Ascending aorta (tissue), 2 donors: Measurements from ENCODE around the gene JMJD6. TPM values are rescaled to one million over a fixed set of nuclear protein-coding genes. Genes with fewer than 3 reads are reported as not detected.
"Not testable (repeated sequence)": the region's sequence is repeated elsewhere in the genome, so short reads cannot be mapped to it uniquely, and the experiment has no call there.

Experiments used
- DNase-seq, 2 donors: peaks; one replicate each; pipeline ENCODE4 v3.0.0-alpha.2; 2019; ENCODE audit warnings: low spot score in 2 of 2
- H3K27ac ChIP-seq, 2 donors: fragments of 200-600 bp; sonication (generic); one replicate each; pipeline ENCODE4 v1.5.1; 2016 to 2017; ENCODE audit warnings: mild to moderate bottlenecking in 1 of 2
- H3K27me3 ChIP-seq: fragments of 200-600 bp; sonication (generic); one replicate; pipeline ENCODE4 v1.5.1; 2017
- H3K36me3 ChIP-seq, 2 donors: fragments of 200-600 bp; sonication (generic); one replicate each; pipeline ENCODE4 v1.5.1; 2016
- H3K4me1 ChIP-seq, 2 donors: fragments of 200-600 bp; sonication (generic); one replicate each; pipeline ENCODE4 v1.5.1; 2016 to 2017; ENCODE audit warnings: mild to moderate bottlenecking in 1 of 2
- H3K4me3 ChIP-seq, 2 donors: fragments of 200-600 bp; sonication (generic); one replicate each; pipeline ENCODE4 v1.5.1; 2016 to 2017; ENCODE audit warnings: mild to moderate bottlenecking in 1 of 2
- H3K9me3 ChIP-seq, 2 donors: fragments of 200-600 bp; sonication (generic); one replicate each; pipeline ENCODE4 v1.5.1; 2016
- intact Hi-C: fragments of 100-400 bp; cut with DNase I; formaldehyde crosslinking; loops from one replicate; pipeline ENCODE4 v1.15.1; 2023
- total RNA-seq: library from RNA; depleted of rRNA; stranded (reverse); fragments of >200 nt; gene quantifications from one replicate; pipeline ENCODE4 v1.1.0, GENCODE V29; 2016
- TF ChIP-seq, protein P1 (sequence below), 3 experiments: fragments of 200-600 bp in 2 of 3; fragments of 450-650 bp in 1 of 3; sonication (generic) in 2 of 3; IDR thresholded peaks; one replicate each; pipeline ENCODE4 v1.5.1; 2016 to 2019; ENCODE audit warnings: antibody characterized with exemption in 3 of 3, mild to moderate bottlenecking in 1 of 3, moderate library complexity in 1 of 3

The JMJD6 gene
- total RNA-seq, 1 donor from 2014 or later: 29.4 TPM

DNA sequence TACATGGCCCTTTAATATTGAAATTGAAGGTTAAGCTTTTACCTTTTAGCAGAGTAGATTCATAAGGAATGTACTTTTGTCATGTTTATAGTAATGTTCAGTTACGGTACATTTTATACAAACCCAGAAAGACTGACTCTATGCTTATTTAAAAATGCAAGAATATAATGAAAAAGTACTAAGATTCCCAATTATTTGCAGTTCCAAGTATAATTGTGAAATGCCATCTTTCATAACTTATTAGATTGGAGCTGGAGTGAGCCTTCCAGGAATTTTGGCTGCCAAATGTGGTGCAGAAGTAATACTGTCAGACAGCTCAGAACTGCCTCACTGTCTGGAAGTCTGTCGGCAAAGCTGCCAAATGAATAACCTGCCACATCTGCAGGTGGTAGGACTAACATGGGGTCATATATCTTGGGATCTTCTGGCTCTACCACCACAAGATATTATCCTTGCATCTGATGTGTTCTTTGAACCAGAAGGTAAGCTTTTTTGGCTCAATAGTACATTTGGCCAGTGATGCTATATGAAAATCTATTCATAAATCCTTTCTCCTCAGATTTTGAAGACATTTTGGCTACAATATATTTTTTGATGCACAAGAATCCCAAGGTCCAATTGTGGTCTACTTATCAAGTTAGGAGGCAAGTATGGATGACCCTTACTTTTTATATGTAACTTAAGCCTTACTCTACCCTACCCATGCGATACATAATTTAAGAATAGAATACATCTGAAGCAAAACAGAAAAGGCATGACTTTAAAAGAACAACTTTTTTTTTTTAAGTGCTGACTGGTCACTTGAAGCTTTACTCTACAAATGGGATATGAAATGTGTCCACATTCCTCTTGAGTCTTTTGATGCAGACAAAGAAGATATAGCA lies 6.6 kb upstream of the JMJD6 start:
- H3K9me3 ChIP-seq: no peaks in the 10 kb centered on the region
- no peak overlapping the region for H3K4me3 ChIP-seq
- peaks cover 4 to 32% of the 10 kb centered on the region in 2 donors for H3K4me1 ChIP-seq
- TF ChIP-seq, protein P1, sequence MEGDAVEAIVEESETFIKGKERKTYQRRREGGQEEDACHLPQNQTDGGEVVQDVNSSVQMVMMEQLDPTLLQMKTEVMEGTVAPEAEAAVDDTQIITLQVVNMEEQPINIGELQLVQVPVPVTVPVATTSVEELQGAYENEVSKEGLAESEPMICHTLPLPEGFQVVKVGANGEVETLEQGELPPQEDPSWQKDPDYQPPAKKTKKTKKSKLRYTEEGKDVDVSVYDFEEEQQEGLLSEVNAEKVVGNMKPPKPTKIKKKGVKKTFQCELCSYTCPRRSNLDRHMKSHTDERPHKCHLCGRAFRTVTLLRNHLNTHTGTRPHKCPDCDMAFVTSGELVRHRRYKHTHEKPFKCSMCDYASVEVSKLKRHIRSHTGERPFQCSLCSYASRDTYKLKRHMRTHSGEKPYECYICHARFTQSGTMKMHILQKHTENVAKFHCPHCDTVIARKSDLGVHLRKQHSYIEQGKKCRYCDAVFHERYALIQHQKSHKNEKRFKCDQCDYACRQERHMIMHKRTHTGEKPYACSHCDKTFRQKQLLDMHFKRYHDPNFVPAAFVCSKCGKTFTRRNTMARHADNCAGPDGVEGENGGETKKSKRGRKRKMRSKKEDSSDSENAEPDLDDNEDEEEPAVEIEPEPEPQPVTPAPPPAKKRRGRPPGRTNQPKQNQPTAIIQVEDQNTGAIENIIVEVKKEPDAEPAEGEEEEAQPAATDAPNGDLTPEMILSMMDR (IDR thresholded peaks at IDR 0.05): no peak
- H3K36me3 ChIP-seq: peaks cover 29 to 57% of the 10 kb centered on the region in 2 donors
- intact Hi-C loops: loop anchor here (10.0 kb wide), 1 partner anchor 672 kb away; no protein-coding TSS in a partner anchor
- no peak for DNase-seq
- H3K27me3 ChIP-seq: no peaks in the 10 kb centered on the region
- H3K27ac ChIP-seq: peak overlapping the region in 1 of 2 donors; percentile 28

DNA sequence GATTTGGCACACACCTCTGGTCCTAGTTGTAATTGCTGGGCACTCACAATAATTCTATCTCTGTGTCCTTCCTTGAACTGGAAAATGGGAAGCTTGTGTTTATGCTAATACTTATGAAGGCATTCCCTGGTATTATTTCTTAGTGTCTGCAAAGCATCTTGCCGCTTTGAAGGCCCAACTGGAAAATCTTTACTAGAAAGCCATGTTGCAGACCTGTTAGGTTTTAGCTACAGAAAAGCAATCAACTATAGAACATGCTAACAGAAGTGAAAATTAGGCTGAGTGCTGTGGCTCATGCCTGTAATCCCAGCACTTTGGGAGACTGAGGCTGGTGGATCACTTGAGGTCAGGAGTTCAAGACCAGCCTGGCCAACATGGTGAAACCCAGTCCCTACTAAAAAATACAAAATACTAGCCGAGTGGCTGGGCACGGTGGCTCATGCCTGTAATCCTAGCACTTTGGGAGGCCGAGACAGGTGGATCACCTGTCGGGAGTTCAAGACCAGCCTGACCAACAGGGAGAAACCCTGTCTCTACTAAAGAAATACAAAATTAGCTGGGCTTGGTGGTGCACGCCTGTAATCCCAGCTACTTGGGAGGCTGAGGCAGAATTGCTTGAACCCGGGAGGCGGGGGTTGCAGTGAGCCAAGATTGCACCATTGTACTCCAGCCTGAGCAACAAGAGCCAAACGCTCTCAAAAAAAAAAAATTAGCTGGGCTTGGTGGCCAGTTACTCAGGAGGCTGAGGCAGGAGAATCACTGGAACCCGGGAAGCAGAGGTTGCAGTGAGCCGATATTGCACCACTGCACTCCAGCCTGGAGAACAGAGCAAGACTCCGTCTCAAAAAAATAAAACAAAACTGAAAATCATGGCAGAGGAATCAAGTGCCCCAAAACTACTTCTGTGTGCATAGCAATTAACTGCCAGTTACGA lies 5.7 kb upstream of the JMJD6 start:
- H3K4me3 ChIP-seq, H3K27ac ChIP-seq, H3K27me3 ChIP-seq, H3K9me3 ChIP-seq, DNase-seq: not testable (repeated sequence)
- intact Hi-C loops: loop anchor here (10.0 kb wide), 1 partner anchor 673 kb away; no protein-coding TSS in a partner anchor
- H3K4me1 ChIP-seq: peaks cover 11 to 37% of the 10 kb centered on the region in 2 donors
- H3K36me3 ChIP-seq: peaks cover 29 to 57% of the 10 kb centered on the region in 2 donors

DNA sequence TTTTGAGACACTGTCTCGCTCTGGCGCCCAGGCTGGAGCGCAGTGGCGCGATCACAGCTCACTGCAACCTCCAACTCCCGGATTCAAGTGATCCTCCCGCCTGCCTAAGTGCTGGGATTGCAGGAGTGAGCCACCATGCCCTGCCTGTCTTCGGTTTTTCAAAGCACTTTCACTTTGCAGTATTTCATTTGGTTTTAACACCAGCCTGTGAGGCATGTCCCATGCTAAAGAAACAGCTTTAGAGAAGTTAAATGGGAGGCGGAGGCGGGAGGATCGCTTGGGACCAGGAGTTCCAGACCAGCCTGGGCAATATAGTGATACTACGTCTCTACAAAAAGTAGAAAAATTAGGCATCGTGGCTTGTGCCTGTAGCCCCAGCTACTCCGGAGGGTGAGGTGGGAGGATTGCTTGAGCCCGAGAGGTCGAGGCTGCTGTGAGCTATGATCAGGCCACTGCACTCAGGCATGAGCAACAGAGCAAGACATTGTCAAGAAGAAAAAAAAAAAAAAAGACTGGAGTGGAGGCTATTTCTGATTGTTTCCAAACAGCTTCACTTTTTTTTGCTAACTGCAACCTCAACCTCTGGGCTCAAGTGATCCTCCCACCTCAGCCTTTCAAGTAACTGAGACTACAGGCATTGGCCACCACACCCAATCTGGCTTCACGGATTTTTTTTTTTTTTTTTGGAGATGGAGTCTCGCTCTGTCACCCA lies 1.5 kb upstream of the JMJD6 start:
- H3K4me1 ChIP-seq: peaks cover 24 to 33% of the 10 kb centered on the region in 2 donors
- intact Hi-C loops: loop anchor here (5.0 kb wide), 1 partner anchor 41 kb away; no protein-coding TSS in a partner anchor
- no peak for DNase-seq
- peak overlapping the region; percentile 96 to 98 for H3K27ac ChIP-seq
- H3K9me3 ChIP-seq: no peaks in the 10 kb centered on the region
- TF ChIP-seq, protein P1 (IDR thresholded peaks at IDR 0.05): no peak
- H3K4me3 ChIP-seq: peak overlapping the region; percentile 93 to 100
- H3K27me3 ChIP-seq: no peaks in the 10 kb centered on the region
- H3K36me3 ChIP-seq: peaks cover 37 to 52% of the 10 kb centered on the region in 2 donors

DNA sequence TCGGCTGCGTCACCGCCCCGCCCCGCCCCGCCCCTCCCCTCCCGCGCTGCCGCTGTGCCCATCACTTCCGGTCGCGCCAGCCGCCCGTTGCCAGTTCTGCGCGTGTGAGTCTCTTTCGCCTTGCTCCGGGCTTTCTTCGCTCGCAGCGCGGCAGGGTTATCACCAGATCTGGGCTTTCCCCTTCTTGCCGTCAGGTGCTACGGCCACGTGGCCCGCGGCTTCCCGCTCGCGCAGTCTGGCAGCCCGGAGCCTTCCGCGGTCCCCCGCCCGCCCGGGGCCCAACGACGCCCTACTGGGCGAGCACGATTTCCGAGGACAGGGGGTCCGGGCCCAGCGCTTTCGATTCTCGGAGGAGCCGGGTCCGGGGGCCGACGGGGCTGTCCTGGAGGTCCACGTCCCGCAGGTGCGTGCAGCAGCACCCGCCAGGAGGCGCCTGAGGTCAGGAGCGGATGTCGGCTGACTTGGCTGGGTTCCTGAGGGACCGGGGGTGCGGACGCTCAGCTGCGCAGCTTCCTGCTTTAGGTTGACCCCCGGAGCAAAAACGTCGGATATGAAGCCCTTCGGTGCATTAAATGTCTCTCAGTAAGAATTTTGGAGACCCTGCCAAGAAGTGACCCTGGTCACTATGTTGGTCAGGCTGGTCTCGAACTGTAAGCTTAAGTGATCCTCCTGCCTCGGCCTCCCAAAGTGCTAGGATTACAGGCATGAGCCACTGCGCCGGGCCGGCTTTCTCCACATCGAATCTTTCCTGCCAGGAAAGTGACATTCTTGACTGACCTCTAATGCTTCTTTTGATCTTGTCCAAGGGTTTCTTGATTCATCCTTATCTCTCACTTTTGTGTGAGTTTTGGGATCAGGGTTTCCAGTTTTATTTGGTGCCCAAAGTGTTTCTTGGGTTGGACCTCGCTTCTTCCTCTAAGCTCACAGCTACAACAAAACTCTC lies 641 bp upstream of the JMJD6 start, which contains the start of gene METTL23:
TSS of gene METTL23 (plus strand) at position 64 of the 943 bp plus-strand sequence. CDS start 2,872 bp downstream, outside the sequence.
- TF ChIP-seq, protein P1 (IDR thresholded peaks at IDR 0.05): peak; percentile 68 to 84 (median 75)
- Histone ChIP-seq H3K9me3 (no peaks in the 10 kb centered on the region), H3K27me3 (no peaks in the 10 kb centered on the region), H3K4me1 (peaks cover 24 to 35% of the 10 kb centered on the region in 2 donors), H3K27ac (peak within 1 kb of the TSS; percentile 96 to 98), H3K4me3 (peak within 1 kb of the TSS; percentile 93 to 100), H3K36me3 (peaks cover 38 to 50% of the 10 kb centered on the region in 2 donors)
- intact Hi-C loops: loop anchor here (1.0 to 5.0 kb wide), 4 partner anchors 10 to 56 kb away; partner anchors contain the start of gene SRSF2
- DNase-seq: peak in 1 of 2 donors; percentile 89
